Ectodermal cell (in vitro differentiated cells): Measurements from ENCODE around the gene ZDHHC1.

Source experiments
- H3K27ac ChIP-seq: 2 replicates; pipeline ENCODE4 v1.7.0; 2013; ENCODE audit warnings: mild to moderate bottlenecking, low read depth, low read length; ENCODE audit not compliant: insufficient read depth, poor library complexity, severe bottlenecking
- H3K27me3 ChIP-seq: 2 replicates; pipeline ENCODE4 v1.7.0; 2013; ENCODE audit warnings: mild to moderate bottlenecking, low read length; ENCODE audit not compliant: insufficient read depth, control insufficient read depth, poor library complexity, severe bottlenecking
- H3K36me3 ChIP-seq: one replicate; pipeline ENCODE4 v1.7.0; 2013; ENCODE audit warnings: low read length; ENCODE audit not compliant: control insufficient read depth, insufficient read depth
- H3K4me1 ChIP-seq: one replicate; pipeline ENCODE4 v1.7.0; 2013; ENCODE audit warnings: low read length; ENCODE audit not compliant: control insufficient read depth, insufficient read depth
- H3K4me3 ChIP-seq: 2 replicates; pipeline ENCODE4 v1.7.0; 2013; ENCODE audit warnings: low read depth, low read length, control low read depth; ENCODE audit not compliant: insufficient read depth
- H3K9me3 ChIP-seq: 2 replicates; pipeline ENCODE4 v1.7.0; 2013; ENCODE audit warnings: mild to moderate bottlenecking, low read length, moderate library complexity; ENCODE audit not compliant: control insufficient read depth
- WGBS, 2 experiments: methylation state at CpG; one replicate each; pipeline ENCODE4 v1.1.7; 2013; ENCODE audit warnings: missing lambda C conversion rate in 2 of 2; 5-methylcytosine and 5-hydroxymethylcytosine counted together

ZDHHC1 gene

GRCh38 chr16:67459066-67459860 is 43.0 kb upstream of the ZDHHC1 start:
- Histone ChIP-seq H3K4me1 (peaks cover 9% of the 10 kb centered on the region), H3K4me3 (no peak overlapping the region), H3K27ac (no peak overlapping the region), H3K9me3 (no peaks in the 10 kb centered on the region), H3K36me3 (no peaks in the 10 kb centered on the region), H3K27me3 (no peaks in the 10 kb centered on the region)
- 84 to 87% methylated on average over 7 of the region's 7 CpGs for whole genome bisulfite sequencing, 2 experiments

- Histone ChIP-seq H3K4me3 (no peak overlapping the region), H3K9me3 (no peaks in the 10 kb centered on the region), H3K4me1 (peaks cover 20% of the 10 kb centered on the region), H3K36me3 (no peaks in the 10 kb centered on the region), H3K27ac (no peak overlapping the region), H3K27me3 (no peaks in the 10 kb centered on the region)
- 86 to 88% methylated on average over 6 of the region's 6 CpGs for WGBS, 2 experiments
These were observed 41.9 kb upstream of the ZDHHC1 start for GRCh38 chr16:67458121-67458641.

GRCh38 chr16:67457611-67458010 is 41.3 kb upstream of the ZDHHC1 start:
- H3K4me1 ChIP-seq: peaks cover 25% of the 10 kb centered on the region
- H3K27ac ChIP-seq: no peak overlapping the region
- H3K27me3 ChIP-seq: no peaks in the 10 kb centered on the region
- H3K4me3 ChIP-seq: no peak overlapping the region
- no peaks in the 10 kb centered on the region for H3K9me3 ChIP-seq
- no peaks in the 10 kb centered on the region for H3K36me3 ChIP-seq
- 88 to 91% methylated on average over 7 of the region's 7 CpGs for WGBS, 2 experiments

- H3K9me3 ChIP-seq: no peaks in the 10 kb centered on the region
- no peak overlapping the region for H3K27ac ChIP-seq
- 91% methylated on average over 6 of the region's 6 CpGs for WGBS, 2 experiments
- H3K36me3 ChIP-seq: peaks cover 2% of the 10 kb centered on the region
- H3K27me3 ChIP-seq: no peaks in the 10 kb centered on the region
- peaks cover 25% of the 10 kb centered on the region for H3K4me1 ChIP-seq
- H3K4me3 ChIP-seq: no peak overlapping the region
These were observed 40.3 kb upstream of the ZDHHC1 start for GRCh38 chr16:67456391-67457081.

- WGBS, 2 experiments: 90 to 91% methylated on average over 6 of the region's 6 CpGs
- no peaks in the 10 kb centered on the region for H3K9me3 ChIP-seq
- no peaks in the 10 kb centered on the region for H3K27me3 ChIP-seq
These were observed 38.6 kb upstream of the ZDHHC1 start for GRCh38 chr16:67454852-67455251.

GRCh38 chr16:67454104-67454503 is 37.8 kb upstream of the ZDHHC1 start:
- H3K4me3 ChIP-seq: no peak overlapping the region
- H3K36me3 ChIP-seq: peaks cover 3% of the 10 kb centered on the region
- H3K27me3 ChIP-seq: no peaks in the 10 kb centered on the region
- no peaks in the 10 kb centered on the region for H3K9me3 ChIP-seq
- 47 to 56% methylated on average over 5 of the region's 5 CpGs for WGBS, 2 experiments
- peak overlapping the region; percentile 60 for H3K27ac ChIP-seq
- peaks cover 25% of the 10 kb centered on the region for H3K4me1 ChIP-seq

More at GRCh38 chr16:67454852-67455251, 38.6 kb upstream of the ZDHHC1 start:
- peaks cover 25% of the 10 kb centered on the region for H3K4me1 ChIP-seq
- H3K4me3 ChIP-seq: no peak overlapping the region
- H3K36me3 ChIP-seq: peaks cover 3% of the 10 kb centered on the region
- no peak overlapping the region for H3K27ac ChIP-seq

- 91 to 95% methylated on average over 2 of the region's 2 CpGs for WGBS, 2 experiments
- Histone ChIP-seq H3K4me3 (no peak overlapping the region), H3K4me1 (peaks cover 25% of the 10 kb centered on the region), H3K9me3 (no peaks in the 10 kb centered on the region), H3K27me3 (no peaks in the 10 kb centered on the region), H3K36me3 (peaks cover 3% of the 10 kb centered on the region), H3K27ac (no peak overlapping the region)
These were observed 35.6 kb upstream of the ZDHHC1 start for GRCh38 chr16:67451704-67452435.

GRCh38 chr16:67451061-67451703 is 34.9 kb upstream of the ZDHHC1 start:
- Histone ChIP-seq H3K27me3 (no peaks in the 10 kb centered on the region), H3K27ac (no peak overlapping the region), H3K4me3 (no peak overlapping the region), H3K4me1 (peaks cover 25% of the 10 kb centered on the region), H3K9me3 (no peaks in the 10 kb centered on the region), H3K36me3 (peaks cover 3% of the 10 kb centered on the region)
- WGBS, 2 experiments: 94 to 96% methylated on average over 12 of the region's 12 CpGs

- Histone ChIP-seq H3K27ac (no peak overlapping the region), H3K4me3 (no peak overlapping the region), H3K36me3 (peaks cover 3% of the 10 kb centered on the region), H3K9me3 (no peaks in the 10 kb centered on the region), H3K4me1 (peaks cover 22% of the 10 kb centered on the region), H3K27me3 (no peaks in the 10 kb centered on the region)
- 96 to 98% methylated on average over 3 of the region's 3 CpGs for WGBS, 2 experiments
These were observed 33.5 kb upstream of the ZDHHC1 start for GRCh38 chr16:67449739-67450138.
